ENCODE data around the gene MRM1.
"Not testable (repeated sequence)": the region's sequence is repeated elsewhere in the genome, so short reads cannot be mapped to it uniquely, and the experiment has no call there.

Gene MRM1

GRCh38 chr17:36602030-36602748 lies 806 bp downstream of the MRM1 start:
- no peak for DNase-seq (ENCODE audit: low read depth)

- peak; percentile 69 for DNase-seq (ENCODE audit: low read depth)
Measured at GRCh38 chr17:36602924-36603384, 1.6 kb downstream of the MRM1 start.

DNA sequence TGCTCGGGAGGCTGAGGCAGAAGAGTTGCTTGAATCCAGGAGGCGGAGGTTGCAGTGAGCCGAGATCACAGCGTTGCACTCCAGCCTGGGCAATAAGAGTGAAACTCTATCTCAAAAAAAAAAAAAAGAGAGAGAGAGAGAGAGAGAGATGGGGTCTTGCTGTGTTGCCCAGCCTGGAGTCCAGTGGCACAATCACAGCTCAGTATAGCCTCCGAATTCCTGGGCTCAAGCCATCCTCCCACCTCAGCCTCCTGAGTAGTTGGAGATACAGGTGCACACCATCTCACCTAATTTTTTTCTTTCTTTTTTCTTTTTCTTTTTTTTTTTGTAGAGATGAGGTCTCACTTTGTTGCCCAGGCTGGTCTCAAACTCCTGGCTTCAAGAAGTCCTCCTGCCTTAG lies 3.6 kb downstream of the MRM1 start:
- not testable (repeated sequence) for DNase-seq (ENCODE audit: low read depth)

- DNase-seq (ENCODE audit: low read depth) = no peak
Measured at GRCh38 chr17:36608280-36608679, 6.9 kb downstream of the MRM1 start.

DNA sequence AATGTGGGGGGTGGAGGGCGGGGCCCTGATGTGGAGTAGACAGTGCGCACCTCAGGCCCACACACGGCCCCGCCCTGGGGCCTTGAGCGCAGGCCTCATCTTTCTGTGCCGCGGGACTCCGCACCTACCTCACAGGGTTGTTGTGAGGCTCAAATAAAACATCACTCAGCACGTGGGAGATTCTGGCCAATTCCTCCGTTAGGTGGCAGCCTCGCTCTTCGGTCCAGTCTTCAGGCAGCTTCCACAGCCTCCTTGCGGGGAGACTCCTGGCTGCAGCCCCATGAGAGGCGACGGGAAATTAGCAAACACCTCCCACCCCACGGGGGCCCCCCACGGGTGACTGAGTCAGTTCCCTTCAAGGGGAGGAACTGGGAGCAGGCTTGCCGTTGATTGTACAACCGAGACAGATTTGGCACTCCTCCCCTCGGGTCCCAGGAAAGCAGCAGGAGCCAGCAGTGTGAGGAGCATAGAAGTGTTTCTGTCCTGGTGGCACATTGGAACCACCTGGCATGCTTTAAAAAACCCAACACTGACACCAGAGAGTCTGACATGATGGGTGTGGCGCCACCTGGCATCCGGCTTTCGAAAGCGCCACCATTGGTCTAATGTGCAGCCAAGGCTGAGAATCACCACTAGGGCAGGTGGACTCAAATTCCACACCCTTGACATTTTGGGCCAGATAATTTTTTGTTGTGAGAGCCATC lies 7.6 kb downstream of the MRM1 start:
- no peak for DNase-seq (ENCODE audit: low read depth)

GRCh38 chr17:36609498-36609862 lies 8.1 kb downstream of the MRM1 start:
- no peak for DNase-seq (ENCODE audit: low read depth)

GRCh38 chr17:36610474-36610873 lies 9.1 kb downstream of the MRM1 start:
- DNase-seq (ENCODE audit: low read depth) = no peak

- no peak for DNase-seq (ENCODE audit: low read depth)
Measured at GRCh38 chr17:36611345-36612072, 10.1 kb downstream of the MRM1 start.

GRCh38 chr17:36612323-36612722 lies 10.9 kb downstream of the MRM1 start:
- DNase-seq (ENCODE audit: low read depth) = no peak

GRCh38 chr17:36613155-36613554 lies 11.8 kb downstream of the MRM1 start:
- DNase-seq (ENCODE audit: low read depth) = no peak

GRCh38 chr17:36614081-36614480 lies 12.7 kb downstream of the MRM1 start:
- no peak for DNase-seq (ENCODE audit: low read depth)

DNA sequence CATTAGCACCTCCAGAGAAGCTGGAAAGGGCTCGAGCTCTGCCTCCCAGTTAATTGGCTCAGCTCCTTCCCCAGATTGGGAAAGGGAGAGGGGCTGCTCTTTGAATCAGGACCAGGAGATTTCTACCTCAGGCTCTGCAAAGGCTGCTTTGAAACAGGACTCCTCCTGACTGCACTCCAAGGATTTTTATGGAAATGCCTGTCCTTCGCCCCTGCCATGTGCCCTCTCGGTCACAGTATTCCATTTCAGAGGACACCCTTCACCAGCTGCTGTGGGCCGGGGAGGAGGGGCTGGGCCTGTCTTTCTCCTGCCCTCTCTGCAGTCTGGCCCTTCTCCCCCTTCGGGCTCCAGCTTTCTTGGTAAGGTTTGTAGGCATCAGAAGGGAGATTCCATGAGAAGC lies 13.6 kb downstream of the MRM1 start:
- no peak for DNase-seq (ENCODE audit: low read depth)

DNA sequence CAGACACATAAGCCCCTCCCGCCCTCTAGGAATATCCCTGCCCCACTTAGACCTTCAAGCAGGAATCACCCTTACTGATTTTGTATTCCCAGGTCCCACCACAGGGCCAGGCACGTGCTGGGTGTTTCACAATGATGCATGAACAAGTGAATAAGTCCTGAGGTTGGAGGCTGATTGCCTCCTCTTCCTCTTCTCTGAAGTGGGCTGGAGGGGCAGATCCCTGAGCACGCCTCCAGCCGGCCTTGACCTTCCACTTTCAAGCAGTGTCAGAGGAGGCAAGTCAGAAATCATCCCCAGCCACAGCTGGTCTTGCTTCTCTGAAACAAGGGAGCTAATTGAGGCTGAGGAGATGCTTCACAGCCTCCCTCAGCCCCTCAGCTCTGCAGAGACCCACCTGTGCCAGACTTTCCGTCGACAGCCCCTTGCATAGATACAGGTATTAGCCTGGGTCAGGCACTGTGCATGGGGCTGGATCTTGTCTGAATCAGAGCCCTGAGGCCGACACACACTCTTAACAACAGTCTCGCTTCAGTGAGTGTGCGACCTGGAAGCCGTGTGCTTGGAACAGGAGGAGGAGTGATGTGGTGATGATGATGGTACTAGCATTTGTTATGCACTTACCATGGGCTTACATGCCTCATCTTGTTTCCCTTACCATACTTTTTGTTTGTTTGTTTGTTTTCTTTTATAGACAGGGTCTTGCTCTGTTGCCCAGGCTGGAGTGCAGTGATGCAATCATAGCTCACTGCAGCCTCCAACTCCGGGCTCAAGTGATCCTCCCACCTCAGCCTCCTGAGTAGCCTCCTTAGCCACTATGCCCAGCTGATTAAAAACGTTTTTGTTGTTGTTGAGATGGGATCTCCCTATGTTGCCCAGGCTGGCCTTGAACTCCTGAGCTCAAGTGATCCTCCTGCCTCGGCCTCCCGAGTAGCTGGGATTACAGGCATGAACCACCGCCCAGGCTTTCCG lies 15.0 kb downstream of the MRM1 start:
- DNase-seq (ENCODE audit: low read depth) = no peak

- no peak for DNase-seq (ENCODE audit: low read depth)
Measured at GRCh38 chr17:36617773-36618172, 16.4 kb downstream of the MRM1 start.

- no peak for DNase-seq (ENCODE audit: low read depth)
Measured at GRCh38 chr17:36623281-36623680, 21.9 kb downstream of the MRM1 start.

DNA sequence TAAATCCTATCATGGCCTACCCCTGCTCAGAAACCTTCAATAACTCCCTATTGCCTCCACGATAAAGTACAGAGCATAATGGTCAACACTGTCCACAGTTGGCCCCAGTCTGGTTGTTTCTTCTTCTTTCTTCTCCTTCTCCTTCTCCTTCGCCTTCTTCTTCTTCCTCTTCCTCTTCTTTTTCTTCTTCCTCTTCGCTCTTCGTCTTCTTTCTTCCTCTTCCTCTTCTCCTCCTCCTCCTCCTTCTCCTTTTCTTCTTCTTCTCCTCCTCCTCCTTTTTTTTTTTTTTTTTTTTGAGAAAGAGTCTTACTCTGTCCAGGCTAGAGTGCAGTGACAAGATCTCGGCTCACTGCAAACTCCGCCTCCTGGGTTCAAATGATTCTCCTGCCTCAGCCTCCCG lies 23.8 kb downstream of the MRM1 start:
- DNase-seq (ENCODE audit: low read depth) = no peak

- no peak for DNase-seq (ENCODE audit: low read depth)
Measured at GRCh38 chr17:36627101-36627500, 25.7 kb downstream of the MRM1 start.

DNA sequence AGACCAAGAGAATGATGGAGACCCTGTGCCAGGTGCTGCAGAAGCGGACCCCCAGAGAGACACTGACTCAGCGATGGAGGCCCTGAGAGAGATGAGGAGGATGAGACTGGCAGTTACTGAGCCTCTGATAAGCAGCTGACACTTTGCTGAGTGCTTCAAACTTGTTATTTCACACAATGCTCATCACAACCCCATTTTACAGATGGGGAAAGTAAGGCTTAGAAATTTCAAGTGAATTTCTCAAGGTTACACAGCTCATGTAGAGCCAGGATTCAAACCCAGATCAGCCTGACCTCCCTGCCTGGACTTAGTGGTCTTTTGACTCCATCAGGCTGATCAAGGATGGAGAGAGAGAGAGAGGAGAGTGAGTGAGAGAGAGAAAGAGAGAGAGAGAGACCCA lies 27.2 kb downstream of the MRM1 start:
- no peak for DNase-seq (ENCODE audit: low read depth)

DNA sequence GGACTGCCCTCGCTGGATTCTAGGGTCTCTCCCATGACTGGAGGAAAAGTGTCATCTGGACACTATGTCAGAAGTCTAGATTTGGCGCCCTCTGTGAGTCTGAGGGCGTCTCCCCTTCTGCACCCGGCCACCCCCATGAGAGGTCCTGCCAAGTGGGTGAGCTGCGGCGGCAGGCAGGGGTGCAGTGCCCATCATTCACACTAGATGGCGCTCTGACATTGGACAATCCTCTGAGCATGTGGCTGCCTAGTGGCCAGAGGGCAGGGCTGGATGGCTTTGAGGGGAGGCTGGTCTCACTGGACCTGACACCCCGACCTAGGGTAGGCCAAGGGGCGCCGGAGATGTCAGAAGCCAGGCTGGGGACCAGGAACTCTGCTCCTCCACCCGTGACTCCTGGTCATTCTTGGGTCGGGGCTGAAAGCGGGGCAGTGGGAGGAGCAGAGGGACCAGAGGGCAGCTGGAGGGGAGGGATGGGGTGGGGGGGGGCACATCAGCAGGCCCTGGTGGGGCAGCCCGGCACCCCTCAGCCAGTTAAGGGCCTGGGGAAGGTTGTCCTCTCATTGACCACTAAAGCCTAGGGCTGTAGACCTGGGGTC lies 28.0 kb downstream of the MRM1 start:
- peak; percentile 58 for DNase-seq (ENCODE audit: low read depth)

DNA sequence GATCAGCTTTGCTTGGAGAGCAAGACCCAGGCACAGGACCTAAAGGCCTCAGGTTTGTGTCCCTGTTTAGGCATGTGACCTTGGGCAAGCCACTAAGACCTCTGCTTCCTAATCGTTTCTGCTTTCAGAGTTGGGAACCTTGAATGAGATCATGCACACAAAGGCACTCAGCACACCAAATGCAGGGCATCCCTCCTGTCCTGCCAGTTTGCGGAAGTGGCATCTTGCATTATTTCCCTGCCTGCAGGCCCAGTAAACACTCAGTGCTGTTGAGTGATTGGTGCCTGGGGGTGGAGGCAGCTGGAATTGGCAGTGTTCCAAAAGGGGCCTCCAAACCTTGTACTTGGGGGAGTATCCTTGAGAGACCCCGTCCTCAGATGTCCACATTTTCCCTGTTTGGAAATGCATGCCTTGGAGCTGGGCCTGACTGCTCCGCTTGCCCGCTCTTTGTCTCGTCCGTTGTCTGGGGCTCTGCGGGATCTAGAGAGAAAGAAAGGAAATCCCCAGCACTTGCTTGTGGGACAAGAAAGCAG lies 28.7 kb downstream of the MRM1 start:
- DNase-seq (ENCODE audit: low read depth) = no peak

DNA sequence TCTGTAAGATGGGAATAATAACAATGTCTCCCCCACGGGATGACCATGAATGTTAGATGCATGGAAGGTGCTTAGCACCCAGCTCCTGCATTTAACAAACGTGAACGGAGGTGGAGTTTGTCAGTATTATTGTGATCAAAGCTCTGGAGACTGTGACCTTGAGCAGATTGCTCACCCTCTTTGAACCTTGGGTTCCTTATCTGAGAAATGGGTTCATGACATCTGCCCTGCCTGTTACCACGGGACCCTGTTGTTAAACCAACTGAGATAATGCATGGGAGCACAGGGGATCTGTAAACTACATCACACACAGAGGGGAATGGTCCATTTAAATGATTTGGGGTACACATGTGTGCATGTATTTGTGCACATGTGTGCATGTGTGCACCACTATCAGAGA lies 29.6 kb downstream of the MRM1 start:
- DNase-seq (ENCODE audit: low read depth) = no peak

All from CMK (cell line).